GM18909 (cell line): ENCODE data around the gene SREBF1.

Experiments used
- ATAC-seq: cut with Tn5 transposase; IDR thresholded peaks from one replicate; pipeline ENCODE4 v1.9.1; 2021; ENCODE audit warnings: mild to moderate bottlenecking; ENCODE audit not compliant: unreplicated experiment, poor library complexity

SREBF1 gene

DNA sequence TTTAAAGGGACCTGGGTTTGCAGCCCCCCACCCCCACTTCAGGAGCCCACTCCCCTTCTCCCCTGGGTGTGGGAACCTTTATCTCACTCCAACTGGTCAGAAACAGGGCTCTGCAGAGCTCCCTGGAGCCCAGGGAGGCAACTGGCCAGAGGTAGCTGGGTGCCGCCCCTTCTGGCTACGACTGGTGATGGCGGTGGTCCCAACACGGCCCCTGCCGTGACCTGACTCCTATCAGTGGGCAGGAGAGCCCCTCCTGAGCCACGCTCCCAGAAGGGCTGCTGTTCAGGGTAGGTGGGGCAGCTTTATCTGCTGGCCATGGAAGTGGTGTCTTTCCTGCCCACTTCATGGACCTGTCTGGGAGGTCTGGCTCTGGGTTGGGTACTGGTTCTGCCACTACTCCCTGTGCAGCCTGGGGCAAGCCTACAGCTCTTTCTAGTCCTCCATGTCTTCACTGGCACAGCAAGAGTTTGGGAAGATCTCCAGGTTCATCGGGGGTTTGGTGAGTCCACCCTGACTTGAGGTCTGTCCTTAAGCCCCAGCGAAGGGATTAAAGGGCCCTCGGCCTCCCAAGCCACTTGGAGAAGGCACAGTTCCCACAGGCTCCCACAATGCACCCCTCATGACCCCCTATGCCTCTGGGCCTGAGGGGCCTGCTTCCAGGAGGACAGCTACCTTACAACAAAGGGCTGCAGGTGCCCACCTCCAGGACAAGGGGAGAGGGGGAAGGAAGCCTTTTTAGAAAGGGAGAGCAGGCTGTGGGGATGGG, 5.5 kb upstream of the SREBF1 start:
- no peak for ATAC-seq

DNA sequence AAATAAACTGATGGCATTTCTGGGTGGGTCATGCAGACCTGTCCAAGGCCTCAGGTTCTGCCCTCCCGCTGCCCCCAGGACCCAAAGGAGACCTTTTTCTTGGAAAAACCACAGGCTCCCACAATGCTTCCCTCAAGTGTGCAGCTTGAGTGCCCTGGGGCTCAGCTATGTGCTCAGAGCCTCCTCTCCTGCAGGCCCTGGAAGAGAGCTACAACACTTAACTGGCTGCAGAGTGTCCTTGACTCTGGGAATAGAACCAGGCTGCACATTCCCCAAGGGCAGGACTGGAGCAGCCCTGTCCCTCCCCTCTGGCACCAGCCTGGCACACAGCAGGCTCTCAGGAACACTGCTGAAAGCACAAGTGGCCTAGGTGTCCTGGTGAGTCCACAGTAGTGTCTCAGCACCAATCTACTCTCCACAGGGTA, 4.8 kb upstream of the SREBF1 start:
- ATAC-seq, result no peak

DNA sequence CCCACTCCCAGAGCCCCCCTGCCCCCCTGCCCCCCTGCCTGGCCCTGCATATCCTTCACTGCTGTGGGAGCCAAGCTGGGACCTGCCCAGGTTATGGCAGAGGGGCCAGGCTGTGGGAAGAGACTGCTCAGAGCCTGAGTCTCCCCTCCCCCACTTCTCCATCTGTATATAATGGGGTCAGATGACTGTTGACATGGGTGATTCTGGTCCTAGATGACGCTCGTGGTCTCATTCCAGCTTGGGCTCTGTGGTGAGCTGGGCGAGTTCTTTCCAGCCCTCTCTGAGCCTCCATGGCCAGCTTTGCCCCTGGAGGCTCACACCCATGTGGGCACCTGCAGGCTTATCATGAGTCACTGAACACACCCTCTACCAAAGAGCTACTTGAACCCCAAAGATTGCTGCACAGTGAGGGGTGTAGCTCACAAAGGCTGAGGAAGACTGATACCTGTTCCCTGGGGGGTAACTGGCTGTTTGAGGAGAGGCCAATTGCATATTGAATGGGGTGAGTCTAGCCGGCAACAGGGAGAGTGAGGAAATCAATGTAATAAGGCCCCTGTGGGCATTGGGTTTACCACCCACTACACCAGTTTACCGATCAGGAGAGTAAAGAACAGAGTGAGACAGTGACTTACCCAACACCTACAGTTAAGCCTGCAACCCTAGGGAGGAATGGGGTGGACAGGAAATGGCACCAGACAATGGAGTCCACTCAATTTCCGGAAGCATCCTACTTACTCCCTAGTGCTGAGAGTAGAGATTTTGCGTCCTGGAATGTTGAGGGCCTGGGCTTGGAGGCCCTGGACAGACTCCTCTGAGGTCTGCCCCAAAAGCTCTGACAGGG, 4.2 kb upstream of the SREBF1 start:
- no peak for ATAC-seq

DNA sequence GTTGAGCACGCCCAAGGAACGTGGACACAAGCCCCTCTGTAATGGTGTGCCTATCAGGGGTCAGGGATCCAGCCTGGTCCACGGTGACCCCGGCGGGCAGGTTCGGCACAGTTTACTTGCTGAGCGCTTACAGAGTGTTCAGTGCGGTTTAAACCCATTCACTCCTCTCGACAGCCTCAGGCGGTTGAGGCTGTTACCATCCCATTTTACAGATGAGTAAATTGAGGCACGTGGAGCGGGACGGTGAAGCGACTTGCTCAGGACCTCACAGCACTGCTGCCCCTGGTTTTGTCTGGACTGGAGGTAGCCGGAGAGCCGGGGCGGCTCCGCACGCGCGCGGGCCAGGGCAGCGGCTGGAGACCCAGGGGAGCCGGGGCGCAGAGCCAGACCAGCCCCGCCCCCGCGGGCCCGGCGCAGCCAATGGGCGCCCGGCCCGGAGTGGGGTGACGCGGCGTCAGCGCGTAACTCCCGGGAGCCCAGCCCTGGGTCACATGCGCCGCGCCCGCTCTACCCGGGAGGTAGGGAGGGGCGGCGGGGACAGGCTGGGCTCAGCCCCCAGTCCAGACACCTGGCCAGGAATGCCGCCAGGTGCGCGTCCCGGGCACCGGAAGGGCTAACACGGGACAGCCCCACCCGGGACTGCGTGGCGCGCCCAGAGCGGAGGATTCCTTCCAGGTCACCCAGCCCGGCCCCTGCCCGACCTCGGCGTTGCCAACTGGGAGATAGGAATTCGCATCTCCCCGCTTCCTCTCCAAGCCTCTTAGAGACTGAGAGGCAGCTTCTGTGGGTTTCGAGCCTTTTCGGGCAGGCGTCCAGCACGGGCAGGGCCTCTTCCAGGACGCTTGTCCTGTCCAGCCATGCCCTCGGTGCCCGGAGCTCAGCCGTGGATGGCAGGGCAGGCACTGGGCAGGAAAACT, 3.3 kb upstream of the SREBF1 start:
- peak; percentile 62 for ATAC-seq

DNA sequence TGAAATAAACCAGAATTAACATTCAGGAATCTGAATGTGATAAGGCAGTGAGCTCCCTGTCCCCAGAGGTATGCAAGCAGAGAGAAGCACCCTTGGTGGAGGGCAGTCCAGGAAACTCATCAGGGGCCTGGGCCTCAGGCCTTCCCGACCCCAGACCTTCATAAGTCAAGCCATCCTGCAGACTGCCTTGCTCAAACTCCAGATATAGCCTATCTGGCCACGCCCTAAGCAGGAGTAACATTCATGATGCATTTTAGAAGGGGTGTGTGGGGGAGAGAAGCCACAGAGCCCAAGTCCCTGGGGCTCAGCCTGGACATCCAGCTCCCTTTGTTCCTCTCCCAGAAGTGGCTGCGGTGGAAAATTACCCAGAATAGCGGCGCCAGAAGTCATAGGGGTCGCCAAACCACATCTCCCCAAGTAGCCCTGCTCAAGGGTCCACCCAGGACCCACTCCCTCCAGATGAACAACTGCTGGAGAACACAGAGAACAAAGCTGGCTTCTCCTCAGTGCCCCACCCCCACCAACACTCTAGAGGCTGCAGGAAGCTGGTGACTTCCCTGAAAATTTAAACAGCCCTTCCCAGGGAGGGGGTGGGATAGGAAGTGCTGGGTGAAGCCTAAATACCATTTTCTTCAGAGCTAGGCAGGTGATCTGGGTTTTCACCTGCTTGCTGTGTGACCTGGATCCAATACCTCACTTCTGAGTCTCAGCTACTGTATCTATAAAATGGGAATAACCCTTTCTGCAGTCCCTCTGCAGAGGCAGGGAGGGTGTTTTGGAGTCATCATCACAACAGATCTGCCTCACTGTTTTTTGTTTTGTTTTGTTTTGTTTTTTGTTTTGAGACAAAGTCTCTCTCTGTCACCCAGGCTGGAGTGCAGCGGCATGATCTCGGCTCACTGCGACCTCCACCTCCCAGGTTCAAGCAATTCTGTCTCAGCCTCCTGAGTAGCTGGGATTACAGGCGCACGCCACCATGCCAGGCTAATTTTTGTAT, 1.5 kb upstream of the SREBF1 start:
- no peak for ATAC-seq

DNA sequence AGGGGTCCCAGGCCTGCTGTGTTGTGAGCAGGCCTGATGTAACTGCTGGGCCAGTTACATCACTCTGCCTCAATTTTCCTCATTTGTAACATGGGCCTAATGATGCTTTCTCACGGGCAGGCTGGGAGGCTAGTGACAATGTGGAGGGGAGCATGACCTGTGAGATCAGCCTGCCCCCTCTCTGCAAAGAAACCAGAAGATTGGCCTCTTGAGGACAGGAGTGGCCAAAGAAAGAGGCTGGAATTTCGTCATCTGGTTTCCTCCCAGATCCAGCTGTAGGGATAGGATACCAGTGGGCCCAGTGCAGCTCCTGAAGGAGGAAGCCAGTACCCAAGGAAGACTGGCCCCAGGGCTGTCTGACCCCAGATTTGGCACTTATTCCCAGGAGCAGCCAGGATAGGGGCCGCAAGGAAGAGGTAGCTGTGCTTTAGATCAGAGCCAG, 615 bp upstream of the SREBF1 start:
- ATAC-seq, result no peak

DNA sequence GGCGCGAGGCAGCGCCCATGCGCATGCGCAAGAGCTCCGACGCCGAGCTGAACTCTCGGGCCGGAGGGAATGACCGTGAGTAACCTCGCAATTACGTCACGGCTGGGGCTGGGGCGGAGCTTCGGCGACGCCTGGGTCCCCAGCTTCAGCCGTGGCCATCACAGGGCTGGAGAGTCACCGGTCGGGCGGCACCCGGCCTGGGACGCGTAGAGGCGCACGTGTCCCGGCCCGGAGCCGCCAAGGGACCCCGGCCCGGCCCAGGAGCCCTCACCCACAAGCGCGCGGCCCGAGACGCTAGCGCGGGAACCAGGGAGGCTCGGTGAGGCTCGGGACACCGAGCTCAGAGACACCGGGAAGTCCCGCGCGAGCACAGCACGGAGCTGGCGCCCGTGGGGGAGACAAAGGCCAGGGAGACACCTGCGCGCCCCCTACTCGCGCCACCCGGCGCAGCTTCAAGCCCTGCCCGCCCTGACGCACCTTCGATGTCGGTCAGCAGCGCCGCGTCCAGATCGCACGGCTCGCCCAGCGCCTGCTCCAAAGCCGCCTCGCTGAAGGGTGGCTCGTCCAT, 452 bp downstream of the SREBF1 start:
- peak; percentile 70 for ATAC-seq

DNA sequence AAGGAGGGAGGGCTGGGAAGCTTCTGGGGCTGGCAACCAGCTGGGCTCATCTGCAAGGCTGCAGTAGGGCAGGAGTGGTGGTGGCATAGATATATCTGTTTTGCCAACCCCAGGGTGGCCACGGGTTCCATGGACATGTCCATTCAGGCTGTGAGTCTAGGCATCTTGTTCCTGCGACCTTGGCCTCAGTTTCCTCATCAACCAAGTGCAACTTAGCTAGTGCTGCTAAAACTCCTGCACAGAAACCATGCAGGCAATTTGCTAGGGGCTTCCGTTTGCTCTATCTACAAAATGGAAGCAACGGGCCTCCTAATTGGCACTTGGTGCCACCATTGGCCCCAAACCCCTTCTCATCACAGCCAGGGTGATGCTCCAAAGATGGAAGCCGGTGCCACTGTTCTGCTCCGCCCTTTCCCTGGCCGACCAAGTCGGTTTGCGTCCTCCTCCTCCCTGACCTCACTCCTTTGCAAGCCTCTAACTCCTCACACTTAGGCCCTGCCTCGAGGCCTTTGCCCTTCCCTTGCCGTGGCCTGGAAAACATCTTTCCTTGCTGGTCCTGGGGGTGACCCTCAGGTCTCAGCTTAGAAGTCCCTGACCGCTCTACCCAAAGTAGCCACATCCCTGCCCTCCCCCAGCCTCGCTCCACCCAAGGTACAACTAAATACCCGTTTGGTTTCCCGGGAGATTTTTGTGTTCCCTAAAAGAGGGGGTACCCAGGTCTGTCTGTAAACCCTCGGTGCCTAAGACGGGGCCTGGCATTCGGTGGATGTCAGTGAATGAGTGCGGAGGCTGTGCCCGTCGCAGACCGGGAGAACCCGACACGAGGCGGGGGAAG, 1.2 kb downstream of the SREBF1 start:
- ATAC-seq, result no peak

DNA sequence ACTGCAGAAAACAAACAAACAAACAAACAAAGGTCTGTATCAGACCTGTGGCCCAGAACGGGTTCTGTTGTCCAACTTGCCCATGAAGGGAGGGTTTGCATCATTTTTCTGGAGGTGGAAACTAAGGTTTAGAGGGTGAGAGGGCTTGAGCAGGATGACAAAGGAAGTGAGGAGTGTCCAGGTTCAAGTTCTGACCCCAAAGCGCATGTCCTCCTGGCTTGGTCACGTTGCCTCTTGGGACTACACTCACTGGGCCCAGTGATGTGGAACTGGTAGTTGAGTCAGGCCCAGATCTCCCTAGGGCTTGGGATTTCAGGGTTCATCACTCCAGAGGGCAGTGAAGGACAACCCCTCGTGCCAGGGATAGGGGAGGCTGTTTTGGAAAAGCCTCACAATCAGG, 1.8 kb downstream of the SREBF1 start:
- no peak for ATAC-seq

DNA sequence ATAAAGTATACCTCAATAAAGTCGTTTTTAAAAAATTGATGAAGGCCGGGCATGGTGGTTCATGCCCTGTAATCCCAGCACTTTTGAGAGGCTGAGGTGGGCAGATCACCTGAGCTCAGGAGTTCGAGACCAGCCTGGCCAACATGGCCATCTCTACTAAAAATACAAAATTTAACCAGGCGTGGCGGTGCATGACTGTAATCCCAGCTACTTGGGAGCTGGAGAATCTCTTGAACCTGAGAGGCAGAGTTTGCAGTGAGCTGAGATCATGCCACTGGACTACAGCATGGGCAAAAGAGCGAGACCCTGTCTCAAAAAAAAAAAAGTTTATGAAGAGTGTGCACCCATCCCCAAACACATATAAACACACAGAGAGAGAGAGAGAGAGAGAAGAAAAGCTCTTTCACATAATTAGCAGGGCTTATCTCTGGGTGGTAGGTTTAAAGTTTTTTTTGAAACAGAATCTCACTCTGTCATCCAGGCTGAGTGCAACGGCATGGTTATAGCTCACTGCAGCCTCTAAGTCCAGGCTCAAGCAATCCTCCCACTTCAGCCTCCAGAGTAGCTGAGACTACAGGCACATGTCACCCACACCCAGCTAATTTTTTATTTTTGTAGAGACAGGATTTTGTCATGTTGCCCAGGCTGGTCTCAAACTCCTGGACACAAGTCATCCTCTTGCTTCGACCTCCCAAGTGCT, 3.0 kb downstream of the SREBF1 start:
- ATAC-seq, result no peak

DNA sequence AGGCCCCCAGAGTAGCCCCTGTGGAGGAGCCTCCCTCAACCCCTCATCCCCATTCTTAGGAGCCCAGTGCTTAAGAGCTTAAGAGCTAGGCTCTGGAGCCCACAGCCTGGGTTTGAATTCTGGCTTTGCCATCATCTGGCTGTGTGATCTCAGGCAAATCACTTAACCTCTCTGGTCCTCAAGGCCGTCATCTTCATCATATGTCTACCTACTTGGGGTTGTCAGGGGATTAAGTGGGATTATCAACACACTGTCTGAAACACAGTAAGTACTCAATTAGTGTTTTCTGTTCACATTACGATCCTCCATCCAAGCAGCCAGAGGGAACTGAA, 4.8 kb downstream of the SREBF1 start:
- ATAC-seq, result no peak

DNA sequence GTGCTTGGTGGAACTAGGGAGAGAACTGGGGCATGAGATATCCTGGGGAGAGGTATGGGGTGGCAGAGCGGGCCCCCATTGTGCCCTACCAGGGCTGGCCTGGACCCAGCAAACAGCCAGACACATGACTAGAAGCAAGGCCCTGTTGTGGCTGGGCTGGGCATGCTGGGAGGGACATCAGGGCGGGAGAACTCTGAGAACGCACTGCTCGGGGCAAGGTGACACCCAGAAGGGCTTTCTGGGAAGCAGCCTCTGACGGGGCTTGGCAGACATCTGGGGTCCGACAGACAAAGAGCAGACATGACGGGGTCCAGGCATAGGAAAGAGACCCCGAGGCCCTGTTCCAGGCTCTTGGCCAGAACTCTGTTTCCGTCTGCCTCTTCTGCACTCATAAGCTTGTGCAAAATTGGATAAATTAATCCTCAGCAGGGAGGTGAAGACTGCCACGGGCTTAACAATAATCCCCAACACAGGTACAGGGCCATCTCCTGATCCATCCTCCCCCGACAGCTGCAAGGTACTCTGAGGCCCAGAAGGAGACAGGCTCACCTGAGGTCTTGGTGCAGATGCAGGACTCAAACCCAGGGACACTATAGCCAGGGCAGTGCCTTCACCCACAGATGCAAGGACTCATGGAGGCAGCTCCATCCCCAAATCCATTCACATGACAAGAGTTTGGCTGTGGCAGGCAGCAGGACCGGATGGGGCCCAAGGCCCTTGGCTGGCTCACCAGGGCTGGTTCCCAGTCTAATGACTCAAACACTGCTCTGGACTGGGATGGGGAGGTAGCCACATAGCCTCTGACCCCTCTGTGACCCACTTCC, 5.4 kb downstream of the SREBF1 start:
- ATAC-seq, result no peak

DNA sequence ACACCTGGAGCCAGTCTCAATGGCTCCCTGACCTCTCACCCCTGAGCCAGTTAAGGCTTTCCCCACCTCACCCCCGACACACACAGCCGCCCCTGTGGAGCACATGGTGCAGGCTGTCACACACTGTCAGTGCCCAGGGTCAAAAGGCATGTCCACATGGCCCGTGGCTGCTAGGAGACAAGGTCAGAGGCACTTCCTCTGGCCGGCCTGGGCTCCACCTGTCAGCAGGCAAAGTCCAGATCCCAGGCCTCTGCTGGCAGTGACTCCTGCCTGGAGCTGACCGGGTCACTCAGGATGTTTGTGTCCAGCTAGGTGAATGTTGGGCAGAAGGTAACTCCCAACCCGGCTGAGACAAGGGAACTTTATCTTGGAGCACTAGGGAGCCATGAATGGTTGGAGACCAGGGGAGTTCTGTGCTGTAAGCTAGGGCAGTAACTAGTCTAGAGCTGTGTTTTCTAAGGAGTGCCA, 6.0 kb downstream of the SREBF1 start:
- ATAC-seq, result no peak

DNA sequence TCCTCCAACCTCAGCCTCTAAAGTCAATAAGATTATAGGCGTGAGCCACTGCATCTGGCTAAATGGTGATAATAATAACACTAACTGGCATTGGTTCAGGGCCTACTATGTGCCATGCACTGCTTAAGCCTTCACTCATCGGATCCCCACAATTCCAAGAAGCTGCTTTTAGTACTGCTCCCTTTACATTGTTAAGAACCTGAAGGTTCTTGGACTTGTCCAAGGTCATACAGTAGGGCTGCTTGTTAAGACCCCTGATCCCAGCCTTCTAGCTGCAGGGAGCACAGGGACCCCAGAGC, 6.6 kb downstream of the SREBF1 start:
- ATAC-seq, result no peak

DNA sequence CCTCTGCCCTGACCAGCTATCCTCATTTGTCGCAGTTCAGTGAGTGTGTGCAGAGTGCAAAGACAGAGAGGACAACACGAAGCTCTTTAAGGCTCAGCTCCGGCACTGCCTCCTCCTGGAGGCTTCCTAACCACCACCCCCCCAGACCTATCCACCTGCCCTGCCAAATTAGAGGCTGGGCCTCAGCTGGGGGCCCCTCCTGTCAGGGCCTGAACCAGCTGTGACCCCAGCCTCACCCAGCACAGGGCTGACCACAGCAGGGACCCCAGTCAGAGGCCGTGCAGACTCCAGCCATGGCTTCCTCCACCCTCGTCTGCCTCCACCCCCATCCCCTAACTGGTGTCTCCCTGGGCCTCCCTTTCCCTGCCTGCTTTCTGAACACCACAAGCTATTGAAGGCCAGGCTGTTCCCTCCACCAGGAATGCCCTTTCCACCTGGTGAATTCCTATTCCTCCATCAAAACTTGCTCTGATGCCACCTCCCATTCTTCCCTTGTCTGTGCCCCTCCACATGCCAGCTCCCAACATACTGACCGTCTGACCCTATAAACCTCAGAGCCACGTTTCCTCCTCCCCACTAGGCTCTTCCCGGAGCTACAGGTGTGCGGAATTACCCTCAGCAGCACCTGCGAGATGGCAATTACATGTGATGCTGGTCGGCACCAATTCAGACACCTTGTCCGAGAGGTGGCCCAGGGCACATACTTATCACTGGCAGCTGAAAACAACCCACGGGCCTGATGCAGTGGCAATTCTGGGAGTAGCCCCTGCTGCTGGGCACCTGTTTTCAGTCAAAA, 8.8 kb downstream of the SREBF1 start:
- ATAC-seq, result no peak
